Measurements from ENCODE around the gene CRTAP.

- no peak for TF ChIP-seq GABPA (IDR thresholded peaks at IDR 0.05; ENCODE audit: low read depth)
- TF ChIP-seq, protein P1, sequence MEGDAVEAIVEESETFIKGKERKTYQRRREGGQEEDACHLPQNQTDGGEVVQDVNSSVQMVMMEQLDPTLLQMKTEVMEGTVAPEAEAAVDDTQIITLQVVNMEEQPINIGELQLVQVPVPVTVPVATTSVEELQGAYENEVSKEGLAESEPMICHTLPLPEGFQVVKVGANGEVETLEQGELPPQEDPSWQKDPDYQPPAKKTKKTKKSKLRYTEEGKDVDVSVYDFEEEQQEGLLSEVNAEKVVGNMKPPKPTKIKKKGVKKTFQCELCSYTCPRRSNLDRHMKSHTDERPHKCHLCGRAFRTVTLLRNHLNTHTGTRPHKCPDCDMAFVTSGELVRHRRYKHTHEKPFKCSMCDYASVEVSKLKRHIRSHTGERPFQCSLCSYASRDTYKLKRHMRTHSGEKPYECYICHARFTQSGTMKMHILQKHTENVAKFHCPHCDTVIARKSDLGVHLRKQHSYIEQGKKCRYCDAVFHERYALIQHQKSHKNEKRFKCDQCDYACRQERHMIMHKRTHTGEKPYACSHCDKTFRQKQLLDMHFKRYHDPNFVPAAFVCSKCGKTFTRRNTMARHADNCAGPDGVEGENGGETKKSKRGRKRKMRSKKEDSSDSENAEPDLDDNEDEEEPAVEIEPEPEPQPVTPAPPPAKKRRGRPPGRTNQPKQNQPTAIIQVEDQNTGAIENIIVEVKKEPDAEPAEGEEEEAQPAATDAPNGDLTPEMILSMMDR (IDR thresholded peaks at IDR 0.05; ENCODE audit: insufficient read depth, low read length) = no peak
- TF ChIP-seq, protein P2, sequence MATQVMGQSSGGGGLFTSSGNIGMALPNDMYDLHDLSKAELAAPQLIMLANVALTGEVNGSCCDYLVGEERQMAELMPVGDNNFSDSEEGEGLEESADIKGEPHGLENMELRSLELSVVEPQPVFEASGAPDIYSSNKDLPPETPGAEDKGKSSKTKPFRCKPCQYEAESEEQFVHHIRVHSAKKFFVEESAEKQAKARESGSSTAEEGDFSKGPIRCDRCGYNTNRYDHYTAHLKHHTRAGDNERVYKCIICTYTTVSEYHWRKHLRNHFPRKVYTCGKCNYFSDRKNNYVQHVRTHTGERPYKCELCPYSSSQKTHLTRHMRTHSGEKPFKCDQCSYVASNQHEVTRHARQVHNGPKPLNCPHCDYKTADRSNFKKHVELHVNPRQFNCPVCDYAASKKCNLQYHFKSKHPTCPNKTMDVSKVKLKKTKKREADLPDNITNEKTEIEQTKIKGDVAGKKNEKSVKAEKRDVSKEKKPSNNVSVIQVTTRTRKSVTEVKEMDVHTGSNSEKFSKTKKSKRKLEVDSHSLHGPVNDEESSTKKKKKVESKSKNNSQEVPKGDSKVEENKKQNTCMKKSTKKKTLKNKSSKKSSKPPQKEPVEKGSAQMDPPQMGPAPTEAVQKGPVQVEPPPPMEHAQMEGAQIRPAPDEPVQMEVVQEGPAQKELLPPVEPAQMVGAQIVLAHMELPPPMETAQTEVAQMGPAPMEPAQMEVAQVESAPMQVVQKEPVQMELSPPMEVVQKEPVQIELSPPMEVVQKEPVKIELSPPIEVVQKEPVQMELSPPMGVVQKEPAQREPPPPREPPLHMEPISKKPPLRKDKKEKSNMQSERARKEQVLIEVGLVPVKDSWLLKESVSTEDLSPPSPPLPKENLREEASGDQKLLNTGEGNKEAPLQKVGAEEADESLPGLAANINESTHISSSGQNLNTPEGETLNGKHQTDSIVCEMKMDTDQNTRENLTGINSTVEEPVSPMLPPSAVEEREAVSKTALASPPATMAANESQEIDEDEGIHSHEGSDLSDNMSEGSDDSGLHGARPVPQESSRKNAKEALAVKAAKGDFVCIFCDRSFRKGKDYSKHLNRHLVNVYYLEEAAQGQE (IDR thresholded peaks at IDR 0.05; ENCODE audit: insufficient replicate concordance, low read depth) = no peak
These were observed 3.6 kb downstream of the CRTAP start for GRCh38 chr3:33117461-33117860.
